GM12891 (cell line): ENCODE results near the gene TTC39C.

ENCODE experiments used
- POLR2A ChIP-seq: IDR thresholded peaks from 2 replicates; pipeline ENCODE4 v1.6.1; 2011; ENCODE audit warnings: low read depth, low read length, control low read depth
- POLR2AphosphoS5 ChIP-seq: IDR thresholded peaks from 2 replicates; pipeline ENCODE4 v1.6.1; 2011; ENCODE audit warnings: low read depth, low read length, control low read depth

- TF ChIP-seq POLR2A (no peak), POLR2AphosphoS5 (no peak)
Observed at GRCh38 chr18:23998820-23999219, 15.7 kb upstream of the TTC39C start.
